Lower lobe of right lung (tissue), 2 donors: ENCODE data around the gene SKAP2. TPM values are rescaled to one million over a fixed set of nuclear protein-coding genes. Genes with fewer than 3 reads are reported as not detected.

Experiments
- ATAC-seq, 2 donors: fragments of 200-7000 bp; cut with Tn5 transposase; one replicate each; pipeline ENCODE4 v1.9.1; 2020 to 2022; ENCODE audit warnings: mild to moderate bottlenecking in 2 of 2, moderate library complexity in 2 of 2
- DNase-seq: peaks from one replicate; pipeline ENCODE4 v3.0.0-alpha.2; 2020
- H3K27ac ChIP-seq: fragments of 200-600 bp; one replicate; pipeline ENCODE4 v1.8.0; 2022
- H3K27me3 ChIP-seq: fragments of 200-600 bp; one replicate; pipeline ENCODE4 v1.8.0; 2022; ENCODE audit warnings: low read depth
- H3K36me3 ChIP-seq: fragments of 200-600 bp; one replicate; pipeline ENCODE4 v1.8.0; 2022; ENCODE audit warnings: mild to moderate bottlenecking
- H3K4me1 ChIP-seq: fragments of 200-600 bp; one replicate; pipeline ENCODE4 v1.8.0; 2022
- H3K4me3 ChIP-seq: fragments of 200-600 bp; one replicate; pipeline ENCODE4 v1.8.0; 2022; ENCODE audit warnings: mild to moderate bottlenecking
- H3K9me3 ChIP-seq: fragments of 200-600 bp; one replicate; pipeline ENCODE4 v1.8.0; 2022
- CTCF ChIP-seq: fragments of 200-600 bp; IDR thresholded peaks from one replicate; pipeline ENCODE4 v1.8.0; 2022; ENCODE audit warnings: antibody characterized with exemption, mild to moderate bottlenecking
- intact Hi-C: fragments of 100-400 bp; cut with DNase I; formaldehyde crosslinking; loops from one replicate; pipeline ENCODE4 v1.11.0; 2022
- total RNA-seq: library from RNA; stranded (reverse); fragmentation: NEBNext Ultra II Directional; extraction: Animal tissue kit (Norgen Biotek cat#: 25700); gene quantifications from one replicate; pipeline ENCODE4 v1.2.1, GENCODE V29; 2021
- donor health status: DM: no; HTN: yes; CAD: no; lungs with severe emphysema.

The SKAP2 gene
- total RNA-seq, 1 donor from 2014 or later: 75.0 TPM

DNA sequence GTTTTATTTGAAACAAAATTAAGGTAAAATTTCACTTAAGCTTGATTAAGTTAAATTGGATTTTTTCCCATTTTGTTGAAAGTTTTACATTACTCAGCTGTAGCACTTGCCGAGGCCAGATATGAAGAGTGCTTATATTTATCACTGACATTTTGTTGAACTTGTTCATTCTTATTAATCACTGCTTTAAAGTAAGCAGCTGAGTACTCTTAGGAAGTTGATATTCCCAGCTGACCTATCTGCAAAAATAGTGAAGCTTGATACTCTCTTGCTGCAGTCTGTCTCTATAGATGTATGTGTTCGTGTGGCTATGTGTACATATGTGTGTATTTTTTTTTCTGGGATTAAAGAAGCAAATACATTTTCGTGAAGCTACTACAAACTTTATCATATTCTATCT is 150.0 kb downstream of the SKAP2 start:
- DNase-seq: no peak
- no peaks in the 10 kb centered on the region for H3K9me3 ChIP-seq
- no peak for ATAC-seq
- H3K4me1 ChIP-seq: no peaks in the 10 kb centered on the region
- H3K4me3 ChIP-seq: no peak overlapping the region
- no peak for TF ChIP-seq CTCF
- no peaks in the 10 kb centered on the region for H3K36me3 ChIP-seq
- no peaks in the 10 kb centered on the region for H3K27me3 ChIP-seq
- no peak overlapping the region for H3K27ac ChIP-seq
- intact Hi-C loops: no loop called here

DNA sequence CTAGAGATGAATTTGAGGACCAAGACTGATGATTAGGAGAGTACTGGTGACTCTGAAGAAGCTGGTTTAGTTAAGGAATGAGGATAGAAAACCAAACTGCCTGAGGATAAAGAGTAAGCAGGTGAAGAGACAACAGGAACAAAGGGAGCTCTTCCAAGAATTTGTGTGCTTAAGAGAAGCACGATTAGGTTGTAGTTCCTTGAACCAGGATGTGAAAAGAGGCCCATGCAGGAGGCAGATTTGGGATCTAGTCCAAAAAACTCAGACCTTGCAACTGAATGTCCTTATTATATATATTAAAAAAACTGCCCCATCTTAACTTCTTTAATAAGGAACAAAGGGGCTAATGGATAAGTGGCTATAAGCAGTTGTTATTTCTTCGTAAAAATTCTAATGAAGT is 150.4 kb downstream of the SKAP2 start:
- Histone ChIP-seq H3K9me3 (no peaks in the 10 kb centered on the region), H3K27ac (no peak overlapping the region), H3K36me3 (no peaks in the 10 kb centered on the region), H3K4me3 (no peak overlapping the region), H3K4me1 (no peaks in the 10 kb centered on the region), H3K27me3 (no peaks in the 10 kb centered on the region)
- ATAC-seq (no peak), DNase-seq (no peak)
- intact Hi-C loops: no loop called here
- no peak for TF ChIP-seq CTCF

DNA sequence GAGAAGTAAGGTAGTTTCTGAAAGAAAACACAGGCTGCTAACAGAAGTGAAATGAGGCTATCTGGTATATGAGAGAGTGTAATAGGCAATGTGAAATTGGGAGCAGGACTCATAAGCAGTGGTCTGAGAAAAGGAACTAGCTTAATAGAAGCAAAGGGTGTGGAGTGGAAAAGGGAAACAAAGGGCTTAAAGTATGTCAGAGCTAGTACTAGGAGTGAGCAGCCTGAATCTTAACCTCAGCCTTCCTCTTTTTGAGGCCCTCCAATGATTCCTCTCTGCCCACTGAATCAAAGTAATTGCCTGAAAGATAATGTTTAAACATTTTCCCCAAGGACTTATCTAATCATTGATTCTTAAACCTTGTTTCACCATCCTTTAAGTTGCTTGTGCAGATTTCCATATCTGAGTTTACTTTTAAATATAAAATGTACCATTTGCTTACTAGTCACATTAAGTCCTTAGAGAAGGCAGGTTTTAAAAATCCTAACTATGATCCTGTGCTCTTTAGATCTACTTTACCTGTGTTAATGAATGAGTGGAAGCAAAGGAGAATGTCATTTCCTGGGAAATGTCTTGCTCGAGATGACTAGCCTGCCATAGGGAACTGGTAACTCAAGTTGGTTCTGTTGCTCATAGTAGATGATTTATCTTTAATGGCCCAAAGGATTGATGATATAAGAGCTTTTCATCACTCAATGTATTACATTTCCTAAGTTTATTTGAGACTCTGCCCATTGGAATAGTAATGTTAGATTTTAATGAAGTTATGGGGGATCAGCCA is 155.0 kb downstream of the SKAP2 start:
- no peaks in the 10 kb centered on the region for H3K9me3 ChIP-seq
- H3K27ac ChIP-seq: no peak overlapping the region
- intact Hi-C loops: no loop called here
- H3K4me1 ChIP-seq: peaks cover 17% of the 10 kb centered on the region
- ATAC-seq (peak; percentile 63 to 79), DNase-seq (no peak)
- H3K36me3 ChIP-seq: no peaks in the 10 kb centered on the region
- H3K27me3 ChIP-seq: no peaks in the 10 kb centered on the region
- H3K4me3 ChIP-seq: no peak overlapping the region
- TF ChIP-seq CTCF: no peak

GRCh38 chr7:26705567-26705966 is 158.8 kb downstream of the SKAP2 start:
- H3K4me3 ChIP-seq: no peak overlapping the region
- peaks cover 17% of the 10 kb centered on the region for H3K4me1 ChIP-seq
- intact Hi-C loops: no loop called here
- no peaks in the 10 kb centered on the region for H3K36me3 ChIP-seq
- no peak for ATAC-seq
- no peaks in the 10 kb centered on the region for H3K9me3 ChIP-seq
- H3K27me3 ChIP-seq: no peaks in the 10 kb centered on the region
- no peak for TF ChIP-seq CTCF
- no peak overlapping the region for H3K27ac ChIP-seq
- no peak for DNase-seq

DNA sequence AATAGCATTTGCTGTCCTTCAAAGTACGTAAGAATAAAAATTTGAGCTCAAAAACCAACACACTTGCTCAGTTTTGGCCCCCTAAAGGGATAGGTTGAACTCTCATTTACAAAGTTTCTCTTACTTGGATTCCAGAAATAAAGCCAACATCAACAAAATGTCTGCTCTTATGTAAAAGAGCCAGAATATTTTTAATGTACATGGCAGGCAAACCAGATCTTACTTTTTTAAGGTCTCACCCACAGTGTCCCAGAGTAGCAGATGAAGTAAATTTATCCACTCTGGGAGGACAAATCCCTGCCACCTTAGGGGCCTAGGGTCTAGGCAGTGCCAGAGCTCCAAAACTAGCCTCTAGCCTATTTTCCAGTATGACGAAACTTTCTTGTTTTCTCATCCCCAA is 159.6 kb downstream of the SKAP2 start:
- ATAC-seq (no peak), DNase-seq (no peak)
- no peak overlapping the region for H3K4me3 ChIP-seq
- H3K27me3 ChIP-seq: no peaks in the 10 kb centered on the region
- intact Hi-C loops: no loop called here
- peaks cover 17% of the 10 kb centered on the region for H3K4me1 ChIP-seq
- H3K36me3 ChIP-seq: no peaks in the 10 kb centered on the region
- no peak overlapping the region for H3K27ac ChIP-seq
- no peak for TF ChIP-seq CTCF
- no peaks in the 10 kb centered on the region for H3K9me3 ChIP-seq
